ENCODE measurements around the gene MEIOSIN.

The MEIOSIN gene

GRCh38 chr19:45693106-45693788 is 40.0 kb upstream of the MEIOSIN start:
- intact Hi-C loops (cut with DNase I; ENCODE audit: low total_unique reads), result no loop called here
- TF ChIP-seq CTCF (IDR thresholded peaks at IDR 0.05), result peak; percentile 77 to 84
- peak; percentile 80 to 86 for DNase-seq
- H3K27me3 ChIP-seq, result no peaks in the 10 kb centered on the region
- no peaks in the 10 kb centered on the region for H3K9me3 ChIP-seq
- peaks cover 0 to 22% (median 16%) of the 10 kb centered on the region in 4 donors for H3K4me1 ChIP-seq
- peaks cover 3 to 21% (median 12%) of the 10 kb centered on the region in 3 donors for H3K36me3 ChIP-seq
- peak overlapping the region; percentile 82 to 85 for H3K4me3 ChIP-seq
- peak overlapping the region; percentile 80 to 96 for H3K27ac ChIP-seq

GRCh38 chr19:45701676-45702075 is 31.6 kb upstream of the MEIOSIN start:
- no peaks in the 10 kb centered on the region for H3K9me3 ChIP-seq
- no peak for DNase-seq
- H3K27me3 ChIP-seq, result no peaks in the 10 kb centered on the region
- H3K4me3 ChIP-seq, result no peak overlapping the region
- H3K4me1 ChIP-seq, result peaks cover 0 to under 1% (median 0%) of the 10 kb centered on the region in 4 donors
- no peak for TF ChIP-seq CTCF (IDR thresholded peaks at IDR 0.05)
- intact Hi-C loops (cut with DNase I; ENCODE audit: low total_unique reads), result no loop called here
- no peak overlapping the region for H3K27ac ChIP-seq
- peaks cover 0 to 26% (median 11%) of the 10 kb centered on the region in 3 donors for H3K36me3 ChIP-seq

GRCh38 chr19:45705115-45705514 is 28.1 kb upstream of the MEIOSIN start:
- TF ChIP-seq CTCF (IDR thresholded peaks at IDR 0.05), result no peak
- no peak overlapping the region for H3K4me3 ChIP-seq
- intact Hi-C loops (cut with DNase I; ENCODE audit: low total_unique reads), result no loop called here
- peaks cover 0 to 5% (median 0%) of the 10 kb centered on the region in 4 donors for H3K4me1 ChIP-seq
- no peaks in the 10 kb centered on the region for H3K27me3 ChIP-seq
- H3K27ac ChIP-seq, result no peak overlapping the region
- no peaks in the 10 kb centered on the region for H3K9me3 ChIP-seq
- H3K36me3 ChIP-seq, result peaks cover 0 to 26% (median 11%) of the 10 kb centered on the region in 3 donors
- no peak for DNase-seq

- H3K4me3 ChIP-seq, result no peak overlapping the region
- DNase-seq, result no peak
- H3K9me3 ChIP-seq, result no peaks in the 10 kb centered on the region
- peaks cover 0 to 28% (median 11%) of the 10 kb centered on the region in 3 donors for H3K36me3 ChIP-seq
- H3K27ac ChIP-seq, result no peak overlapping the region
- TF ChIP-seq CTCF (IDR thresholded peaks at IDR 0.05), result no peak
- intact Hi-C loops (cut with DNase I; ENCODE audit: low total_unique reads), result no loop called here
- no peaks in the 10 kb centered on the region for H3K27me3 ChIP-seq
- peaks cover 0 to 5% (median 0%) of the 10 kb centered on the region in 4 donors for H3K4me1 ChIP-seq
Observed at GRCh38 chr19:45705710-45706415, 27.4 kb upstream of the MEIOSIN start.

- Histone ChIP-seq H3K27ac (no peak overlapping the region), H3K4me3 (no peak overlapping the region), H3K27me3 (no peaks in the 10 kb centered on the region), H3K9me3 (no peaks in the 10 kb centered on the region), H3K4me1 (peaks cover 0 to 9% (median 2%) of the 10 kb centered on the region in 4 donors), H3K36me3 (peaks cover 10 to 26% (median 23%) of the 10 kb centered on the region in 3 donors)
- intact Hi-C loops (cut with DNase I; ENCODE audit: low total_unique reads), result loop anchor here (10.0 kb wide), 1 partner anchor 54 kb away; the partner anchor contains the start of gene SIX5
- TF ChIP-seq CTCF (IDR thresholded peaks at IDR 0.05), result no peak
- no peak for DNase-seq
Observed at GRCh38 chr19:45710356-45711130, 22.7 kb upstream of the MEIOSIN start.

Data from tibial artery (tissue), 4 donors.